Gastrocnemius medialis (tissue), 4 donors: Measurements from ENCODE around the gene COG6. TPM values are rescaled to one million over a fixed set of nuclear protein-coding genes. Genes with fewer than 3 reads are reported as not detected.

ENCODE experiments used
- ATAC-seq, 2 donors: fragments of 150-250 bp; one replicate each; pipeline ENCODE4 v1.9.1; 2016
- DNase-seq, 2 donors: peaks; one replicate each; pipeline ENCODE4 v3.0.0-alpha.2; 2019
- H3K27ac ChIP-seq, 4 donors: fragments of 200-600 bp; sonication (generic); 1 replicate in 1 of 4; 2 replicates in 3 of 4; pipeline ENCODE4 v1.5.1; 2016 to 2018; ENCODE audit warnings: mild to moderate bottlenecking in 2 of 4, moderate library complexity in 1 of 4
- H3K27me3 ChIP-seq, 3 donors: fragments of 200-600 bp; sonication (generic) in 2 of 3; 1 replicate in 1 of 3; 2 replicates in 2 of 3; pipeline versions ENCODE4 v1.5.1 to v1.6.0; 2016 to 2019; ENCODE audit warnings: mild to moderate bottlenecking in 1 of 3, moderate library complexity in 1 of 3
- H3K36me3 ChIP-seq, 2 donors: fragments of 200-600 bp; sonication (generic) in 1 of 2; one replicate each; pipeline ENCODE4 v1.5.1; 2017 to 2018
- H3K4me1 ChIP-seq, 2 donors: fragments of 200-600 bp; sonication (generic) in 1 of 2; one replicate each; pipeline ENCODE4 v1.5.1; 2016 to 2017; ENCODE audit warnings: mild to moderate bottlenecking in 2 of 2
- H3K4me3 ChIP-seq, 4 donors: fragments of 200-600 bp; sonication (generic) in 3 of 4; 1 replicate in 1 of 4; 2 replicates in 3 of 4; pipeline ENCODE4 v1.5.1; 2016 to 2019; ENCODE audit warnings: mild to moderate bottlenecking in 2 of 4
- H3K9me3 ChIP-seq, 3 donors: fragments of 200-600 bp; sonication (generic) in 2 of 3; 1 replicate in 1 of 3; 2 replicates in 2 of 3; pipeline ENCODE4 v1.5.1; 2016 to 2019
- CTCF ChIP-seq, 5 experiments: fragments of 450-650 bp in 3 of 5; fragments of 200-600 bp in 2 of 5; sonication (generic) in 2 of 5; IDR thresholded peaks in 4 of 5; conservative IDR thresholded peaks in 1 of 5; 1 replicate in 4 of 5; 2 replicates in 1 of 5; pipeline ENCODE4 v1.5.1; 2016 to 2019; ENCODE audit warnings: antibody characterized with exemption in 5 of 5, mild to moderate bottlenecking in 3 of 5, moderate library complexity in 3 of 5
- POLR2A ChIP-seq, 2 donors: fragments of 450-650 bp; IDR thresholded peaks; one replicate each; pipeline ENCODE4 v1.6.1; 2017; ENCODE audit warnings: antibody characterized with exemption in 2 of 2, mild to moderate bottlenecking in 2 of 2, moderate library complexity in 2 of 2
- in situ Hi-C, 4 donors: fragments of 200-750 bp; cut with MboI; loops; one replicate each; pipeline versions ENCODE4 v1.15.0 to v1.8.0; 2017; ENCODE audit warnings: low sequenced_read_pairs in 4 of 4
- intact Hi-C: fragments of 100-400 bp; cut with DNase I; formaldehyde crosslinking; loops from one replicate; pipeline ENCODE4 v1.15.1; 2023; ENCODE audit warnings: low total_unique reads
- total RNA-seq, 4 donors: library from RNA; depleted of rRNA; stranded (reverse); fragments of >200 nt; gene quantifications; one replicate each; pipeline versions ENCODE4 v1.1.0 to v1.2.3, GENCODE V29; 2016

Gene COG6
- total RNA-seq, 4 donors from 2014 or later: 5.4 to 13.5 (median 7.1) TPM

DNA sequence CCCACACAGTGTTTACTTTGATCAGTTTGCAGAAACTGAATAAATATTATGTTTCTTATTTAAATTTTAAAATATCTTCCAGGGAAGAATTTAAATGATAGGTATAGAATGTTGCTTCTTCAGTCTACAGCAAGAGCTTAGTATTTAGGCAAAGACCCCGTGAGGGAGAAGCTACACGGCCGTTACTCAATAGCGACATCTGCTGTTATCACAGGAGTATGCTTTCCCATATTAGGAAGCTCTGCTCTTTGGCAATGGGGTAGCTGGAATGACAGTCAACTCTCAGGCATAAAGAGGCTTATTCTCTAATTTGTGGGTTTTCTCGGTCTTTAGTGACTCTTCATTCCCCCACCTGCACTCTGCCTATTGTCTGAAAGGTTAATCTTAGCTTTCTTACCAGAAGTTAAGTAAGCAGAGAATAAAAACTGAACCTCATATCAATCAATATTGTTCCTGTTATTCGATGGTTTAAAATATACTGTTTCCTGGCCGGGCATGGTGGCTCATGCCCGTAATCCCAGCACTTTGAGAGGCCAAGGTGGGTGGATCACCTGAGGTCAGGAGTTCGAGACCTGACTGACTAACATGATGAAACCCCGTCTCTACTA lies 39.3 kb upstream of the COG6 start:
- Histone ChIP-seq H3K27me3 (no peaks in the 10 kb centered on the region), H3K27ac (no peak overlapping the region), H3K4me1 (no peaks in the 10 kb centered on the region), H3K36me3 (no peaks in the 10 kb centered on the region), H3K4me3 (no peak overlapping the region), H3K9me3 (no peaks in the 10 kb centered on the region)
- peak in 1 of 2 donors; percentile 22 for DNase-seq
- ATAC-seq: peak; percentile 80 to 87
- in situ Hi-C loops: loop anchor here in 3 of 4 donors (5.0 to 25.0 kb wide), 5 partner anchors 351 to 579 kb away; partner anchors contain the start of genes NHLRC3 (in 1 of the 3) and PROSER1 (in 1 of the 3)
- TF ChIP-seq POLR2A (IDR thresholded peaks at IDR 0.05) (no peak), CTCF (IDR thresholded peaks at IDR 0.05 in 4 of 5, conservative IDR thresholded peaks at IDR 0.05 in 1 of 5) (peak; percentile 53 to 87 (median 61))
- intact Hi-C loops: loop anchor here (5.0 to 10.0 kb wide), 2 partner anchors 201 to 564 kb away; no protein-coding TSS in a partner anchor

- in situ Hi-C loops: loop anchor here in 3 of 4 donors (5.0 to 25.0 kb wide), 5 partner anchors 354 to 581 kb away; partner anchors contain the start of genes NHLRC3 (in 1 of the 3) and PROSER1 (in 1 of the 3)
- intact Hi-C loops: loop anchor here (5.0 to 10.0 kb wide), 2 partner anchors 204 to 566 kb away; no protein-coding TSS in a partner anchor
These were observed 36.9 kb upstream of the COG6 start for GRCh38 chr13:39618561-39618960.

DNA sequence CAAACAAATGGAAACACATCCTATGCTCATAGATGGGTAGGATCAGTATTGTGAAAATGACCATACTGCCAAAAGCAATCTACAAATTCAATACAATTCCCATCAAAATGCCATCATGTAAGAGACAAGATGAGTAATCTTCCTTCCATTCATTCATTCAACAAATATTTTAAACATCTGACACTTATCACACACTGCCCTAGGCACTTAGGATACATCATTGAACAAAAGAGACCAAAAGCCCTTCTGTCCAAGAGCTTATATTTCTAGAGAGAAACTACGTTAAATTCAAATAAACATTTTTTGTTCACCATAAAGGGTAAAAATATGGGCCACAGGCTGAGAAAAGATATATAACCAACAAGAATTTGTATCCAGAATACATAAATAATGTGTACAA lies 32.0 kb upstream of the COG6 start:
- no peaks in the 10 kb centered on the region for H3K9me3 ChIP-seq
- intact Hi-C loops (no loop called here), in situ Hi-C loops (loop anchor here in 1 of 4 donors (25.0 kb wide), 2 partner anchors 361 to 586 kb away; partner anchors contain the start of genes NHLRC3 and PROSER1)
- DNase-seq (no peak), ATAC-seq (no peak)
- TF ChIP-seq POLR2A (IDR thresholded peaks at IDR 0.05) (no peak), CTCF (IDR thresholded peaks at IDR 0.05 in 4 of 5, conservative IDR thresholded peaks at IDR 0.05 in 1 of 5) (no peak)
- no peaks in the 10 kb centered on the region for H3K4me1 ChIP-seq
- H3K36me3 ChIP-seq: no peaks in the 10 kb centered on the region
- H3K27me3 ChIP-seq: no peaks in the 10 kb centered on the region
- H3K27ac ChIP-seq: no peak overlapping the region
- no peak overlapping the region for H3K4me3 ChIP-seq

More at GRCh38 chr13:39618561-39618960, 36.9 kb upstream of the COG6 start:
- TF ChIP-seq CTCF (IDR thresholded peaks at IDR 0.05 in 4 of 5, conservative IDR thresholded peaks at IDR 0.05 in 1 of 5) (no peak), POLR2A (IDR thresholded peaks at IDR 0.05) (no peak)
- Histone ChIP-seq H3K36me3 (no peaks in the 10 kb centered on the region), H3K4me3 (no peak overlapping the region), H3K27me3 (no peaks in the 10 kb centered on the region), H3K27ac (no peak overlapping the region), H3K9me3 (no peaks in the 10 kb centered on the region), H3K4me1 (no peaks in the 10 kb centered on the region)
- no peak for DNase-seq
- ATAC-seq: no peak

GRCh38 chr13:39631307-39631706 lies 24.2 kb upstream of the COG6 start:
- ATAC-seq: no peak
- no peak for TF ChIP-seq CTCF (IDR thresholded peaks at IDR 0.05 in 4 of 5, conservative IDR thresholded peaks at IDR 0.05 in 1 of 5)
- no peak for TF ChIP-seq POLR2A (IDR thresholded peaks at IDR 0.05)
- no peak for DNase-seq
- no peaks in the 10 kb centered on the region for H3K27me3 ChIP-seq
- in situ Hi-C loops: no loop called here
- no peaks in the 10 kb centered on the region for H3K36me3 ChIP-seq
- intact Hi-C loops: no loop called here
- no peak overlapping the region for H3K27ac ChIP-seq
- no peaks in the 10 kb centered on the region for H3K4me1 ChIP-seq
- H3K4me3 ChIP-seq: no peak overlapping the region
- no peaks in the 10 kb centered on the region for H3K9me3 ChIP-seq
